ENCODE measurements around the gene PSPC1. TPM values are rescaled to one million over a fixed set of nuclear protein-coding genes. Genes with fewer than 3 reads are reported as not detected.
A peak's percentile ranks its signal among the peaks of the same experiment; 100 is the strongest.

Gene PSPC1
- total RNA-seq, 1 experiment from 2014 or later, result 24.3 TPM

DNA sequence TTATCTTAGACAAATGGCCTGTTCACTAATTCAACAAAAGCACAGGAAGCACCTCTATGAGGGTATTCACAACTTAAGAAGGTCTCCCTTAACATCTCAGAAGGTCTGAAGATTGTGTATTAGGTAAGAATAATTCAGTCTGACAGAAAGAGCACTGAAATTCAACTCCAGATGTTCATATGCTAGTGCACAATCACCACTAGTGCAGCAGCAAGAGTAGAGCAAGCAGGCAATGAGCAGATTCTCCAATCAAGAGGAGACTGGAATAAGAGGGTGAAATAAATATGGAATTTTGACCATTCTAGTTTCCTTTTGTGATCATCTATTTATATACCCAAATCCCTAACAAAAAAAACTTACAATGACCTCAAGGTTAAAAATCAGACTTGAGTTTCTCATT, 97.3 kb downstream of the PSPC1 start:
- in situ Hi-C loops (cut with HindIII; ENCODE audit: low pct_unique_long_range_greater_than_20kb, low sequenced_read_pairs), result no loop called here
- DNase-seq (ENCODE audit: low read depth), result no peak

DNA sequence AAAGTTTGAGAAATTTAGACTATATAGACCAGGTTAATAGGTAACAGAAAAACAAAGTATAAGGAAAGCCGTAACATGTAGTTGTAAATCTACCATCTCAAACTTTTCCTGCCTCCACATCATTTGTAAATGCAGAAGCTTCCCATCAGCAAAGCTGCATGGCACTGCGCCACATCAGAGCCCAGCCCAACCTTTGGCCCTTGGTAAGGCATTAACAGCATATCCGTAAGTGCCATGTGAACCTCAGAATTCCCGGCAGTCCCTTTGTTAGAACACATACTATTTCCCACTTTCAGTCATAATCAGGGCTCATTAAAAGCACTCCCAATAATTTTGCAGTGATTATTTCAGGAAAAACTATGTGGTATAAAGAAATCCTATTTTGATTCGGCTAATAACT, 97.7 kb downstream of the PSPC1 start:
- in situ Hi-C loops (cut with HindIII; ENCODE audit: low pct_unique_long_range_greater_than_20kb, low sequenced_read_pairs), result no loop called here

DNA sequence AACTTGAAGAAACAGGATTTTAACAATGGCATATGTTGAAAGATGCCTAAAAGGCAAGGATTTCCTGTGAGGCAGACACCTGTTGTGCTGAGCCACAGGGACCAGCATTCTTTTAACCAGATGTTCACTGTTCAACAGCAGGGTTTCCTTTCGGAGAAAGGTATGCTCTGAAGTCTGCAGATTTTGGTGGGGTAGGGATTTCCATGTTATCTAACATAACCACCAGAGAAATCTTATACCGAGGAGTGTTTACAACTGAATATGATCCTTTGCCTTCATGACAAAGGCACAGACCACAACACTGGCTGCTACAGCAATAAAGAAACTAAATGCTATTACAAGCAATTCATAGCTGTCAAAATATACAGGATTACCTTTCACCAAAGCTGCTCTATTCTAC, 101.2 kb downstream of the PSPC1 start:
- in situ Hi-C loops (cut with HindIII; ENCODE audit: low pct_unique_long_range_greater_than_20kb, low sequenced_read_pairs), result no loop called here
- no peak for DNase-seq (ENCODE audit: low read depth)

More for the DNA sequence above, 97.7 kb downstream of the PSPC1 start:
- DNase-seq (ENCODE audit: low read depth), result peak; percentile 13

DNA sequence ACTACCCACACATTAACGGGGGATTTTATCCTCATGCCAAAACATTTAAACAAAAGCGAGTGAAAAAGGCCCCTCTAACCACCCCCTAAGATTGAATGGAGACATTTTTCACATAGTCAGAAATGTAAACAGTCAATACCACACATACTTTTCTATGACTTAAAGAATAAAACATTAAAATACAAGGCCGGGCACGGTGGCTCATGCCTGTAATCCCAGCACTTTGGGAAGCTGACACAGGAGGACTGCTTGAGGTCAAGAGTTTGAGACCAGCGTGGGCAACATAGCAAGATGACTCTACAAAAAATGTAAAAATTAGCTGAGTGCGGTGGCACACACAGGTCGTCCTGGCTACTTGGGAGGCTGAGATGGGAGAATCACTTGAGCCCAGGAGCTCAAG, 102.0 kb downstream of the PSPC1 start:
- no peak for DNase-seq (ENCODE audit: low read depth)
- in situ Hi-C loops (cut with HindIII; ENCODE audit: low pct_unique_long_range_greater_than_20kb, low sequenced_read_pairs), result no loop called here

DNA sequence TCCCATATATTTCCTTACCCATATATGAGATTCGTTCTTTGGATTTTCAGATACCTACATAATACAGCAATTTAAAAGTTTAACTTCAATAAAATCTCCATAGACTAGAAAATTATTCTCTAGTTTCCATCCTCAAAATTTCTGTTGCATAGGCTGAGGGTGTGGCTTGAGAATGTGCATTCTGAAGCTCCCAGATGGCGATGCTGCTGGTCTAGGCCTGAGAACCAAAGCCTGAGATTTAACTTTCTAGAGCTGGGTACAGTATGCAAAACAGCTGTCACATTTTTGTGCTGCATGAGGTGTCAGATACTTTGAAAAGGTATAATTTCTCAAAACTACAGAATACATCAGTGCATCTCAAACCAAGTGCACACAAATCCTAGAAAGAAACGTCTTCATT, 106.6 kb downstream of the PSPC1 start:
- DNase-seq (ENCODE audit: low read depth), result no peak
- in situ Hi-C loops (cut with HindIII; ENCODE audit: low pct_unique_long_range_greater_than_20kb, low sequenced_read_pairs), result no loop called here

DNA sequence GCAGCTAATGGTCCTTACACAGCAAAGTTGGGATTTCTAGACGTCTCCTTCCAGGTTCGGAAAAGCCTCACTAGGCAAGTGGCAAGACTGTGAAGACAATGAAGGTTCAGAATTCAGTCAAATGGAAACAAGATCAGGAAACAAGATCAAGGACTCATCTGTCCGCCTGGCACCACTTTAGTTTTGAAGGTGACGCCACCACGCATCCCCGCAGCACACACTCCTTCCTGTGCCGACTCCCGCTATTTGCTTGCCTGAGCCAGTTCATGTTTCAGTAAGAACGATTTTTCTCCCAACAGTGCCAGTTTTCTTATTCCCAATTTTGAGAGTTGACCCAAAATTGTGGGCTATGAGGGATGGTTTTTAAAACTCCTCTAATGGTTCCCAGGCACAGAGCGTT, 107.8 kb downstream of the PSPC1 start:
- in situ Hi-C loops (cut with HindIII; ENCODE audit: low pct_unique_long_range_greater_than_20kb, low sequenced_read_pairs), result no loop called here
- no peak for DNase-seq (ENCODE audit: low read depth)

DNA sequence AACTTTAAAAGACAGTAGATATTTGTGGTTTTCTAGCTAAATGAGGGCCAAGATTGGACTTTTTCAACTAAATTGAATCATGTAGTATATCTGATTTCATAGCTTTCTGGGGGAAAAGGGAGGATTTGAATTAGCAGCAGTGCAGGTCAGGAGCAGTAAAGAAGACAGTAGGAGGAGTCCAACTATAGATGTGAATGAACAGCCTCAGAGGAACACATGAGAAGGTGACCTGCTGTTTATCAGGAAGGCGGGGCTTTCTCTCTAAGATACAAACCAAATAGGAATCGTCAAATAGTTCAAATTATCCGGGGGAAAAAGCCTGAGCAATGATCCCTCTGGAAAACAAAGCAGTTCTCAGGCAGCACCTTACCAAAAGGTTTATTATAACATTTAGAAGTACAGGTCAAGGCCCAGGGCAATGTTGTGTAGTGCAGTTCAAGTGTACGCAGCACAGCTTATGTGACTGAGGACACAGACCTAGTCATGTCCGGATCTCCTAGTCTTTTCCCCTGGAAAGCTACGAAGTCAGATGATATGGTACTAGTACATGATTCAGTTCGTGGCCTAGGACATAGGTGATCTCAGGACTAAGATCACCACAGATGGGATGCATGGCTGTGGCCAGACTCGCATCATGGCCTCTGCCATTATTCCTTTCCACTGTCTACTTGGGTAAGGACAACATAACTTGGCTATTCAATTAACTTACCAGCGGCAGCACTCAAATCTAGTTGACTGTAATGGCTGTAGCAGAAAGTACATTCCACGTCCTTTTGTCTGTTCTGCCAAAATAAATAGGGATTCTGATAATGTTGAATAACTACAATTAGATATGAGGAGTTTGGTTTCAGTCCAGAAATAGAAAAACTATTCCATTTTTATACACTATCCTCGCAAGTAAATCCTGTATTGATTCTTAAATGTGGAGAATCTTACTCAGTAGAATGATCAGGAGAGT, 109.0 kb downstream of the PSPC1 start:
- in situ Hi-C loops (cut with HindIII; ENCODE audit: low pct_unique_long_range_greater_than_20kb, low sequenced_read_pairs), result no loop called here

DNA sequence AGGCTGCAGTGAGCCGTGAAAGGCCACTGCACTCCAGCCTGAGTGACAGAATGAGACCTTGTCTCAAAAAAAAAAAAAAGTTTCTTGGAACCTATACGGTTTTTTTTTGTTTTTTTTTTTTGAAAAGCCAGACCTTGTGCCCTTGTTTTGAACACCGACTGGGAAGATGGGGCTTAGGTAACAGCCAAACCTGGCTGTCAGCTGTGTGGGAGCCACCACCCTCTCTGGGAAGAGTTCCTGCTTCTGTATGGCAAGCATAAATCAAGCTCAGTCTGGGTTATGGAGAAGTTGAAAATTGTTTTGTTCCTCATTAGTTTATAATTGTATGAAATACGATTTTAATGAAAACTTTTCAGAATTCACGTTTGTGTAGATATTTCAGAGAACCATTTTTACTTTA, 109.8 kb downstream of the PSPC1 start:
- no peak for DNase-seq (ENCODE audit: low read depth)
- in situ Hi-C loops (cut with HindIII; ENCODE audit: low pct_unique_long_range_greater_than_20kb, low sequenced_read_pairs), result no loop called here

More for the DNA sequence above, 109.0 kb downstream of the PSPC1 start:
- no peak for DNase-seq (ENCODE audit: low read depth)

DNA sequence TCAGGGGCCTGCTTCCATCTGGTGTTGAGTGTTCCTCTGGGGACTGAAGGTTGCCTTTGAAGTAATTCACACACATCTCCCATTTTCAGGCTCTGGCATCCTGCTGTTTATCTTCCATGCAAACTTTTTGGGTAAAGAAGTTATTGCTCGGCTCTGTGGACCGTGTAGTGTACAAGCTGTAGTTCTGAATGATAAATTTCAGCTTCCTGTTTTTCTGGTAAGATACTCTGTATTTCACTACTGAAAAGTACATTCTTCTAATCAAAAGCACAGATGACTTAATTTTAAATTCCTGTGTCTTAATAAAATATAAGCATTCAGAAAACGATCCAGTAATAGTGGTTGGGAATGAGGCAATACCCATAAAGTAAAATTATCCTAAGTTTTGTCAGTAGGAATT, 112.6 kb downstream of the PSPC1 start:
- in situ Hi-C loops (cut with HindIII; ENCODE audit: low pct_unique_long_range_greater_than_20kb, low sequenced_read_pairs), result no loop called here

DNA sequence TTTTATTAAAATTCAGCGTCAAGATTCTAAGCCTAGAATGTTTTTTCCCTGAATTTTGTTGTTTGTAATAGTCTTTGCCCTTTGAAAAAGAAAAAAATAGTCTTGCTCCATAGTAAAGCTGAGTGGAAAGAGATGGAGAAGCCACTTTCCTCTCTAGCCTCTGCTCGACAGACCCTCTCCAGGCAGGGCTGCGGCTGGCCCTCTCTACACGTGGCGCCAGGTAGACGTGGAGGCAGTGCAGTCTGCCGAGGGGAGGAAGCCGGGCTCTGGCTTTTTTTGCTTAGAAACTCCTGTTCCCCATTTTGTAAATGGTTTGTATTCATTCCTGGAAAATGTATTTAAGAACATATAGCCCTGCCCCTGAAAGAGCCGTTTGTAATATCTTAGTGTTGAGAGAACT, 114.0 kb downstream of the PSPC1 start:
- no peak for DNase-seq (ENCODE audit: low read depth)
- in situ Hi-C loops (cut with HindIII; ENCODE audit: low pct_unique_long_range_greater_than_20kb, low sequenced_read_pairs), result no loop called here

More for the DNA sequence above, 112.6 kb downstream of the PSPC1 start:
- DNase-seq (ENCODE audit: low read depth), result no peak

DNA sequence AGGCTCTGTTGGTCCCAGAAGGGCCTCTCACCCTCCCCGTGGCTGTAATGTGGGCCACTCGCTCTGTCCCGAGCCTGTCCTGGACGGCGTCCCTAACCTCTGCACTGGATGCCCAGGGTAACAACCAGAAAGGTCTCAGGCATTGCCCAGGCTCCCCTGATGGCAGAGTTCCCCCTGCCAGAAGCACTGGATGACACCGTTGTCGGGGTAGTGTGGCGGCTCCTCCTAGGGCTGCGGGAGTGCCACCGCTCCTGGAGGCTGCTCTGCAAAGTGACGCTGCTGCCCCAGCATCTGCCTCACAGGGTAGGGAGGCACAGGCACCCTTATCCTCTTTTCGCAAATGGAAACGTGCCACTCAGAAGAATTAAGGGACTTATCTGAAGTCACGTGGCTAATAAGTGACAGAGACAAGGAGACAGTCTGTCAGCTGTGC, 117.3 kb downstream of the PSPC1 start:
- no peak for DNase-seq (ENCODE audit: low read depth)
- in situ Hi-C loops (cut with HindIII; ENCODE audit: low pct_unique_long_range_greater_than_20kb, low sequenced_read_pairs), result no loop called here

DNA sequence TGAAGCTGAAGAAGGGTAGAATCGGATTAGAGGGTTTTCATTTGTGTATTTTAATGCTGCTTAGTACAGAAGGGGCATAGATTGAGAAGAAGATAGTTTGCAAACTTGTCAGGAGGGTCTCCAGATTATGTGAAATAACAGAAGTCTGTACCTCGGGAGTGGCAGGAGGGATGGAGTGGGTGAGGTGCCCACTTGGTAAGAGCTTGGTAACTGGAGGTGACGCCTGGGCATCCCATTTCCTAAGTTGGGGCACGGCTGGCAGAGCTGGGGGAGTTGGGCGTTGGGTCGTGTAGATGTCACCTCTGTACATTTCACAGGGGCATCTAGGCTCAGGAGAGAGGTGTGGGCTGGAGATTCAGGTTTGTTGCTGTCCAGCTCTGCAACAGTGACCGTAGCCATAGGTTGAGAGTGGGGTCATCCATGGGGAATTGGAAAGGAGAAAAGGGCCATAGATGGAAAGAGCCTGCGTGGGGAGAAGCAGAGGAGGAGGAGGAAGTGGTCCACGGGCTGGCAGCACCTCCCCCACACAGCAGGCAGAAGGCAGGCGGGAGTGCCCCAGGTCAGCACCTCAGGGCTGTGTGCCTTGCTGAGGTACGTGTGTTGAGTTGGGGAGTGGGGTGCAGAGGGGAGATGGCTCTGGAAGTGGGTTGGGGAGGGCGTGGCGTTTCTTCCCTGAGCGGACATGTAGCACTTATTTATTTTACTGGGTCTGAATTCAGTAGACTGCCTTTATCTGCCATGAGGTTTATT, 118.1 kb downstream of the PSPC1 start:
- no peak for DNase-seq (ENCODE audit: low read depth)
- in situ Hi-C loops (cut with HindIII; ENCODE audit: low pct_unique_long_range_greater_than_20kb, low sequenced_read_pairs), result no loop called here

DNA sequence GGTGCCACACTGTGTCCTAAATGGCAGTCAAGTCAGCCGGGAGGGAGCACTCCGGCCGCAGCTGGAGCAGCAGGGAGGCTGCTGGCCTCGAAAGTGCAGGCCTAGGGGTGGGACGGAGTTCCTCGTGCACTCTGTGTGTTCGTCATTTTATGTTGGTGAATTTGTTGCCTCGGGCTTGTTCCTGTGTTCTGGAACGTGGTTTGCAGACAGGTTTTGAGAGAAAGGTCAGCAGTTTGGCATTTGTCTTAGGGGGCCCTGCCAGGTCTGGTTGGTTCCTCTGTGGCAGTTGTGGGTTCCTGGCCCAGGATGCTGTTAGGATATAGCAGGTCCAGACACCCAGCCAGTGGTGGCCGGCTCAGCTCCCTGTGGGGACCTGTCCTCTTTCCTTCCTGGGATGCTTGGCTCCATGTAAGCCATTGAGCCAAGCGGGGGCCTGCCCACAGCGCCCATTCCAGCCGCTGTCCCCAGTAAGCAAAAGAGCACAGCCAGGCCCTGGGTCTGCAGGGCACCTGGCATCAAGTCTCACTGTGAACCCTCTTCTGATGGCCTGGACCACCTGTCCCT, 119.2 kb downstream of the PSPC1 start:
- in situ Hi-C loops (cut with HindIII; ENCODE audit: low pct_unique_long_range_greater_than_20kb, low sequenced_read_pairs), result no loop called here

DNA sequence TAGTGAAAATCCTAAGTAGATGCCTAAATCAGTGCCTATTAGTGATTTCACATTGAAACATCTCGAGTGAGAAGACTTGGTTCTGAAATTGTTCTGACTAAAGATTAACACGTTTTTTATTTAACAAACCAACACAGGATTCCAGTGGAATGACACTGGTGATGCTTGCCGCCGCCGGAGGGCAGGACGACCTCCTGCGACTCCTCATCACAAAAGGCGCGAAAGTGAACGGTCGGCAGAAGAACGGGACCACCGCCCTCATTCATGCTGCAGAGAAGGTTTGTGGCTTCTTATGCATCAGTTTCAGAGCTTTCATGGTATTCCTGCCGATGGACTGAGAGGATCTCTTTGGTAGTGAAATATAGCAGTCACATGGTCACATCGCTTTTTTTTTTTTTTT, 121.2 kb downstream of the PSPC1 start:
- in situ Hi-C loops (cut with HindIII; ENCODE audit: low pct_unique_long_range_greater_than_20kb, low sequenced_read_pairs), result no loop called here
- no peak for DNase-seq (ENCODE audit: low read depth)

More for the DNA sequence above, 119.2 kb downstream of the PSPC1 start:
- DNase-seq (ENCODE audit: low read depth), result no peak

DNA sequence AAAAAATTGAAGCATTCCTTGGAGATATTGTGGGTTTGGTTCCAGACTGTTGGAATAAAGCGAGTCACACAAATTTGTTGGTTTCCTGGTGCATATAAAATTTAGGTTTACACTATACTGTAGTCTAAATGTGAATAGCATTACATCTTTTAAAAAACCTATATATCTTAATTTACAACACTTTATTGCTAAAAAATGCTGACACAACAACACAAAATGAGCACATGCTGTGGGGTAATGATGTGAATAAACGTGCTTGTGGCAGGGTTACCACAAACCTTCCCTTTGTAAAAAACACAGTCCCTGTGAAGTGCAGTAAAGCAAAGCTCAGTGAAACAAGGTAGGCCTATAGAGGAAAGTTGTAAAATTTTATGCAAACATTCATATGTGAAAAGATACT, 121.6 kb downstream of the PSPC1 start:
- no peak for DNase-seq (ENCODE audit: low read depth)
- in situ Hi-C loops (cut with HindIII; ENCODE audit: low pct_unique_long_range_greater_than_20kb, low sequenced_read_pairs), result no loop called here

DNA sequence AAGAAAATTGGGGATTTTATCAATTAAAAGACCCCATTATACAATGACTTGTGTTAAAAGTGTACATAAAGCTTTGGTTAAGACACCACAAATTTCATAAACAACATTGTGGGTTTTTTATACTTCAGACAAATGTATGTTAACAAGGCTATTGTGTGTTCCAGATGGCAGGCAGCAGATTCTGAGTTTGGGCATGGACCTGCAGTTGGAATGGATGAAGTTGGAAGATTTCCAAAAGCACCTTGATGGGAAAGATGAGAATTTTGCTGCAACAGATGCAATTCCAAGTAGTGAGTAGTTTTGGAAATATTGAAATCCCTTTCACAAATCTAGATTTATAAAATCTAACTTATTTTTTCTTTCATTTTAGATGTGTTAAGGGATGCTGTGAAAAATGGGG, 123.9 kb downstream of the PSPC1 start:
- in situ Hi-C loops (cut with HindIII; ENCODE audit: low pct_unique_long_range_greater_than_20kb, low sequenced_read_pairs), result no loop called here
- DNase-seq (ENCODE audit: low read depth), result no peak

DNA sequence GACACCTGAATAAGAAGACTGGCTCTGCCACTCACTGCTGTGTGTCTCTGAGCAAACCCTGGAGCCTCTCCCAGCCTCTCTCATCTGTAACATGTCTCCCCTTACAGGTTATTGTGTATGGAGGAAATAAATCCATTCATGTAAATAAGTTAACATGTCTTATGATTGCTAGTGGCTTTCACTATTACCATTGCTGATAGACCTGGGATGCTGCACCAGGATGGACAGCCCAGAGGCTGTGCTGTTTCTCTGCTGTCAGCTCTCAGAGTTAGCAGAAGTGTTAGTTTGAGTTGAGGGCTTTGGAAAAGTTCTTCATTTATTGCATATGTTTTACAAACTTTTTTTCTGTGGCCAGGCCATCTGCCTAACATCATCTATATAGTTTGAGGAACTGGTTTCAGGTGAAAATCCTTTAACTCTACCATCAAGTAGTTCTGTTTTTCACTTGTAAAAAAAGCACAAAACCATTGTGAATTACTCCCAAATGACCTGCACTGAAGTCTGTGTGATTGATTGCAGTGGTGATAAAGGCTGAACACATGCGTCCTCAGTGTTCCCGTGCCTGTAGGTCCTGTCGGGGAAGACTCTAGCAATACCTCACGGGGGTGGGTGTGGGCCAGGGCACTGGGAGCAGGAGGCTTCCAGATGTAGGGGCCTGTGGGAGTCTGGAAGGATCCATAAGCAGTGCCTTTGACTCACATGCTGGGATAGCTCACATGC, 124.7 kb downstream of the PSPC1 start:
- in situ Hi-C loops (cut with HindIII; ENCODE audit: low pct_unique_long_range_greater_than_20kb, low sequenced_read_pairs), result no loop called here
- no peak for DNase-seq (ENCODE audit: low read depth)
